Kidney epithelial cell (primary cell): ENCODE measurements around the gene TMEM184C. TPM values are rescaled to one million over a fixed set of nuclear protein-coding genes. Genes with fewer than 3 reads are reported as not detected.
A peak's percentile ranks its signal among the peaks of the same experiment; 100 is the strongest.

Experiments used
- DNase-seq: peaks from one replicate; pipeline ENCODE4 v3.0.0-alpha.2; 2010; ENCODE audit warnings: low read depth
- H3K27me3 ChIP-seq: 2 replicates; pipeline ENCODE4 v1.6.0; 2011; ENCODE audit warnings: low read length; ENCODE audit not compliant: control insufficient read depth, insufficient read depth
- H3K36me3 ChIP-seq: 2 replicates; pipeline ENCODE4 v1.5.1; 2011; ENCODE audit warnings: low read length; ENCODE audit not compliant: control insufficient read depth, insufficient read depth
- H3K4me3 ChIP-seq: 2 replicates; pipeline ENCODE4 v1.5.1; 2011; ENCODE audit warnings: low read depth, mild to moderate bottlenecking, control low read depth, low read length
- CTCF ChIP-seq: IDR thresholded peaks from 2 replicates; pipeline ENCODE4 v1.5.1; 2011; ENCODE audit warnings: mild to moderate bottlenecking, moderate library complexity, low read length, control low read depth, inconsistent platforms; ENCODE audit not compliant: insufficient read depth, poor library complexity, severe bottlenecking
- total RNA-seq: library from RNA; depleted of rRNA; stranded (reverse); fragments of >200 nt; gene quantifications from 2 replicates; pipeline ENCODE4 v1.2.3, GENCODE V29; 2015

TMEM184C gene
- total RNA-seq, 1 donor from 2014 or later = 37.6 TPM

- Histone ChIP-seq H3K27me3 (no peaks in the 10 kb centered on the region), H3K4me3 (no peak overlapping the region), H3K36me3 (no peaks in the 10 kb centered on the region)
- no peak for DNase-seq
- TF ChIP-seq CTCF = no peak
Measured at GRCh38 chr4:147594107-147594506, 23.1 kb upstream of the TMEM184C start.

- Histone ChIP-seq H3K27me3 (no peaks in the 10 kb centered on the region), H3K4me3 (no peak overlapping the region), H3K36me3 (no peaks in the 10 kb centered on the region)
- no peak for DNase-seq
- TF ChIP-seq CTCF = no peak
Measured at GRCh38 chr4:147594578-147594977, 22.6 kb upstream of the TMEM184C start.

GRCh38 chr4:147596377-147596776 lies 20.8 kb upstream of the TMEM184C start:
- TF ChIP-seq CTCF = peak; percentile 5
- H3K27me3 ChIP-seq = no peaks in the 10 kb centered on the region
- no peak for DNase-seq

GRCh38 chr4:147596981-147597380 lies 20.2 kb upstream of the TMEM184C start:
- H3K36me3 ChIP-seq = no peaks in the 10 kb centered on the region
- no peak for TF ChIP-seq CTCF
- DNase-seq = peak; percentile 82
- H3K4me3 ChIP-seq = no peak overlapping the region
- H3K27me3 ChIP-seq = no peaks in the 10 kb centered on the region

More at GRCh38 chr4:147596377-147596776, 20.8 kb upstream of the TMEM184C start:
- Histone ChIP-seq H3K4me3 (no peak overlapping the region), H3K36me3 (no peaks in the 10 kb centered on the region)

GRCh38 chr4:147597561-147597960 lies 19.6 kb upstream of the TMEM184C start:
- no peak for TF ChIP-seq CTCF
- no peak for DNase-seq

GRCh38 chr4:147599206-147599605 lies 18.0 kb upstream of the TMEM184C start:
- H3K27me3 ChIP-seq = no peaks in the 10 kb centered on the region
- no peak overlapping the region for H3K4me3 ChIP-seq
- H3K36me3 ChIP-seq = no peaks in the 10 kb centered on the region
- DNase-seq = no peak
- TF ChIP-seq CTCF = no peak

More at GRCh38 chr4:147597561-147597960, 19.6 kb upstream of the TMEM184C start:
- Histone ChIP-seq H3K4me3 (no peak overlapping the region), H3K27me3 (no peaks in the 10 kb centered on the region), H3K36me3 (no peaks in the 10 kb centered on the region)
